ENCODE results near the gene NLK. TPM values are rescaled to one million over a fixed set of nuclear protein-coding genes. Genes with fewer than 3 reads are reported as not detected.

NLK gene
- total and polyA plus RNA-seq, 2 of the 13 experiments (the other 11 are each of a cell fraction or from before 2014, with no cell fraction given), result 13.4 to 14.6 TPM

- TF ChIP-seq ZBTB46 (CRISPR knock-in tag; IDR thresholded peaks at IDR 0.05; ENCODE audit: borderline replicate concordance) (no peak), FOXP4 (CRISPR knock-in tag; IDR thresholded peaks at IDR 0.05) (peak; percentile 59), PAXIP1 (CRISPR knock-in tag; conservative IDR thresholded peaks at IDR 0.05) (0 out of 2 replicates have a peak, but pooled peaks have one; percentile 36), ATF3 (CRISPR knock-in tag; IDR thresholded peaks at IDR 0.05) (no peak), RELA (CRISPR knock-in tag; IDR thresholded peaks at IDR 0.05) (no peak), ZNF557 (CRISPR knock-in tag; IDR thresholded peaks at IDR 0.05) (no peak), ESRRA (CRISPR knock-in tag; IDR thresholded peaks at IDR 0.05; ENCODE audit: low read depth) (no peak), ATF1 (CRISPR knock-in tag; IDR thresholded peaks at IDR 0.05) (no peak)
Measured at GRCh38 chr17:28055546-28056275, 13.2 kb downstream of the NLK start (continued).
